ENCODE results near the gene ETFDH. TPM values are rescaled to one million over a fixed set of nuclear protein-coding genes. Genes with fewer than 3 reads are reported as not detected.

ETFDH gene
- total and polyA plus RNA-seq, 10 of the 15 experiments (the other 5 are each of a cell fraction or from before 2014, with no cell fraction given), result 10.9 to 30.4 (median 20.6) TPM

DNA sequence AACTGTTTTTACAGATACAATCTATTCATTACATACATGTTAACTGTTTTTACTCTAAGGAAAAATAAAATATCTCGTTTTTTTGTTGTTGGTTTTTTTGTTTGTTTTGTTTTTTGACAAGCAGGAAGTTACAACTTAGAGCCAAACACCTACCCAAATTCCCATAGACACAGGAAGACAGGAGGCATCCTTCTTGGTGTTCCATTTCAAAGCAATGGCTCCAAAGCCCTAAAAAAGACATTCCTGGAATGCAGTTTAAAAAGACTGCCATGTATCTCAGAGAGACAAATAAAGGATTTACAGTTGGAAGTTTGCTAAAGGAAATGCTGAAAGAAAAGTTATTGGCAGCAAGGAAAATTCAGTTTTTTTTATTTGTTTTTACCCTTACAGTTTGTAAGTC is 16.7 kb downstream of the ETFDH start (continued):
- no peak for TF ChIP-seq HDAC2 (IDR thresholded peaks at IDR 0.05)
- TF ChIP-seq RFX5 (IDR thresholded peaks at IDR 0.05; ENCODE audit: low read depth, low read length), result no peak
- no peak for TF ChIP-seq SPI1 (IDR thresholded peaks at IDR 0.05; ENCODE audit: borderline replicate concordance, insufficient read depth, low read depth, low read length)
- no peak for TF ChIP-seq ATF3 (IDR thresholded peaks at IDR 0.05; ENCODE audit: borderline replicate concordance, extremely low read depth, low read depth, low read length)

GRCh38 chr4:158704274-158704673 is 32.2 kb downstream of the ETFDH start:
- POLR2A ChIA-PET, result no interaction called here
- CTCF ChIA-PET, result interaction anchor here (0.9 kb wide), 1 partner anchor 38 kb away, joined by 3 read pairs; no protein-coding TSS in a partner anchor
- Histone ChIP-seq H3K79me2 (ENCODE audit: control insufficient read depth, insufficient read depth, low read length) (no peaks in the 10 kb centered on the region), H3K27ac (ENCODE audit: control insufficient read depth, insufficient read depth) (no peak overlapping the region), H3K9me3 (replicated peaks; ENCODE audit: control insufficient read depth, insufficient read depth, low read length) (no peaks in the 10 kb centered on the region), H3K4me2 (ENCODE audit: control insufficient read depth, insufficient read depth) (no peak overlapping the region), H3K36me3 (ENCODE audit: control insufficient read depth in 2 of 2, insufficient read depth in 2 of 2, low read length in 1 of 2) (peaks cover 0 to 12% of the 10 kb centered on the region in 2 experiments; a peak in 1 of 4 replicates), H3K9ac (ENCODE audit: control insufficient read depth, insufficient read depth, low read length) (no peak overlapping the region), H3K4me1 (ENCODE audit: control insufficient read depth, insufficient read depth, low read length) (no peaks in the 10 kb centered on the region), H3K27me3 (replicated peaks in 1 of 2; ENCODE audit: control insufficient read depth in 2 of 2, insufficient read depth in 2 of 2, low read length in 1 of 2) (no peaks in the 10 kb centered on the region), H3K4me3 (no peak overlapping the region), H2AFZ (ENCODE audit: control insufficient read depth, low read depth, low read length) (no peak overlapping the region), H4K20me1 (ENCODE audit: control insufficient read depth, insufficient read depth) (no peaks in the 10 kb centered on the region)
- in situ Hi-C loops (cut with MboI) (no loop called here), intact Hi-C loops (cut with micrococcal nuclease; ENCODE audit: unreplicated experiment) (no loop called here)
- RAD21 ChIA-PET (ENCODE audit: unreplicated experiment), result no interaction called here
- WGBS (ENCODE audit: insufficient coverage, insufficient replicate concordance, low lambda C conversion rate, missing lambda C conversion rate), result 96% methylated on average over 4 of the region's 4 CpGs
- DNase-seq (ENCODE audit: low read depth, low spot score) (no peak), FAIRE-seq (no peak), ATAC-seq (no peak)
- BruUV-seq (replicated peaks), result no TSS peak
- SMC1A ChIA-PET (ENCODE audit: uncharacterized antibody, unreplicated experiment), result no interaction called here
- no peak for TF ChIP-seq WRNIP1 (IDR thresholded peaks at IDR 0.05; ENCODE audit: borderline replicate concordance, low read depth, low read length)
- no peak for TF ChIP-seq NFXL1 (IDR thresholded peaks at IDR 0.05; ENCODE audit: borderline replicate concordance)
- TF ChIP-seq ZSCAN29 (IDR thresholded peaks at IDR 0.05), result no peak
- no peak for TF ChIP-seq HDGF (IDR thresholded peaks at IDR 0.05)
- TF ChIP-seq RCOR1 (conservative IDR thresholded peaks at IDR 0.05; ENCODE audit: low read depth, low read length), result no peak
- TF ChIP-seq TARDBP (IDR thresholded peaks at IDR 0.05; ENCODE audit: borderline replicate concordance), result no peak
- TF ChIP-seq KLF5 (IDR thresholded peaks at IDR 0.05; ENCODE audit: partially characterized antibody), result no peak
- no peak for TF ChIP-seq CHD4 (IDR thresholded peaks at IDR 0.05)
- no peak for TF ChIP-seq CEBPB (IDR thresholded peaks at IDR 0.05; ENCODE audit: borderline replicate concordance in 1 of 2, low read depth in 2 of 2, low read length in 2 of 2)
- no peak for TF ChIP-seq ZZZ3 (IDR thresholded peaks at IDR 0.05; ENCODE audit: control insufficient read depth, insufficient read length, low read depth)
- no peak for TF ChIP-seq CREM (IDR thresholded peaks at IDR 0.05; ENCODE audit: low read depth)
- no peak for TF ChIP-seq BRCA1 (IDR thresholded peaks at IDR 0.05; ENCODE audit: low read depth, low read length)
- TF ChIP-seq EGR1 (IDR thresholded peaks at IDR 0.05; ENCODE audit: borderline replicate concordance in 1 of 2, low read depth in 2 of 2, low read length in 2 of 2), result no peak

Data from GM12878 (cell line).